Nucleus accumbens (tissue), 56 donors: ENCODE measurements around the gene SRGAP3.

Experiments
- DNase-seq, 56 donors: peaks; one replicate each; lab custom pipeline; 2025; lab: John Stamatoyannopoulos, UW

Gene SRGAP3

GRCh38 chr3:9254764-9255163 lies 5.3 kb upstream of the SRGAP3 start:
- no peak for DNase-seq

- DNase-seq, result no peak
Measured at GRCh38 chr3:9253327-9253726, 3.9 kb upstream of the SRGAP3 start.

GRCh38 chr3:9251055-9251786 lies 1.8 kb upstream of the SRGAP3 start:
- no peak for DNase-seq

GRCh38 chr3:9250236-9250635 lies 790 bp upstream of the SRGAP3 start:
- DNase-seq, result peak in 21 of 56 donors; percentile 4 to 65 (median 29)

- DNase-seq, result peak in 23 of 56 donors; percentile 8 to 59 (median 24)
Measured at GRCh38 chr3:9248522-9249271, 749 bp downstream of the SRGAP3 start.

- DNase-seq, result peak in 13 of 56 donors; percentile 17 to 70 (median 35)
Measured at GRCh38 chr3:9247941-9248521, 1.4 kb downstream of the SRGAP3 start.

- peak in 12 of 56 donors; percentile 14 to 67 (median 40) for DNase-seq
Measured at GRCh38 chr3:9247361-9247940, 2.0 kb downstream of the SRGAP3 start.

GRCh38 chr3:9246189-9246588 lies 3.3 kb downstream of the SRGAP3 start:
- no peak for DNase-seq

- no peak for DNase-seq
Measured at GRCh38 chr3:9244495-9245183, 4.8 kb downstream of the SRGAP3 start.

- DNase-seq, result no peak
Measured at GRCh38 chr3:9241956-9242355, 7.5 kb downstream of the SRGAP3 start.

GRCh38 chr3:9239680-9240079 lies 9.8 kb downstream of the SRGAP3 start:
- no peak for DNase-seq

- no peak for DNase-seq
Measured at GRCh38 chr3:9238721-9239295, 10.6 kb downstream of the SRGAP3 start.

GRCh38 chr3:9238276-9238675 lies 11.2 kb downstream of the SRGAP3 start:
- no peak for DNase-seq

GRCh38 chr3:9233814-9234600 lies 15.4 kb downstream of the SRGAP3 start:
- DNase-seq, result no peak

GRCh38 chr3:9233101-9233500 lies 16.3 kb downstream of the SRGAP3 start:
- DNase-seq, result no peak

GRCh38 chr3:9231937-9232336 lies 17.5 kb downstream of the SRGAP3 start:
- no peak for DNase-seq

- no peak for DNase-seq
Measured at GRCh38 chr3:9231471-9231870, 18.0 kb downstream of the SRGAP3 start.

- DNase-seq, result peak in 22 of 56 donors; percentile 11 to 79 (median 36)
Measured at GRCh38 chr3:9231006-9231405, 18.4 kb downstream of the SRGAP3 start.

GRCh38 chr3:9230596-9230995 lies 18.9 kb downstream of the SRGAP3 start:
- DNase-seq, result no peak
